HG02798 (cell line): Measurements from ENCODE around the gene PATE4.
A peak's percentile ranks its signal among the peaks of the same experiment; 100 is the strongest.
"Not testable (repeated sequence)": the region's sequence is repeated elsewhere in the genome, so short reads cannot be mapped to it uniquely, and the experiment has no call there.

ENCODE experiments used
- ATAC-seq: cut with Tn5 transposase; IDR thresholded peaks from one replicate; pipeline ENCODE4 v1.9.1; 2021; ENCODE audit warnings: mild to moderate bottlenecking; ENCODE audit not compliant: unreplicated experiment, poor library complexity

The PATE4 gene

DNA sequence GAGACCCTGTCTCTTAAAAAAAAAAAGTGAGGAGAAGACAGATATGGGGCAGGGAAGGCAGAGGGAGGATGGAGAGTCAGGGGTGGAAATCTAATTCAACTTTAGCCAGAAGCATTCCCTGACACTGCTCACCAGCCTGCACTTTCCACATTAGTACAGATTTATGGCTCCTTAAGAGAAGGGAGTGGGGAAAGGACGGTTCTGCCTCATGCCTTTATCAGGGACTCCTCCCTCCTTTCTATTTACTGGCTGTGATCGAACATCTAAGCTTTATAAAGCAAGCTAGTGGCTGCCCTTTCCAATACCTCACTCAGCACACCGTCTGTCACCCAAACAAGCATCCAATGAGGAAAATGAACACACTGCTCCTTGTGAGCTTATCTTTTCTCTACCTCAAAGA is at the start of gene PATE4:
Gene PATE4, plus strand, starts transcription at position 301 of the 400 bp plus-strand sequence. Its CDS starts 44 bp downstream, at position 345.
- ATAC-seq = no peak

- ATAC-seq = no peak
Measured at GRCh38 chr11:125784678-125785077, 48.4 kb upstream of the PATE4 start.

GRCh38 chr11:125787827-125788226 is 45.3 kb upstream of the PATE4 start, which contains the start of gene PATE3:
PATE3 (plus strand) TSS chr11:125788127; CDS start chr11:125788152, 25 bp downstream.
- ATAC-seq = no peak

DNA sequence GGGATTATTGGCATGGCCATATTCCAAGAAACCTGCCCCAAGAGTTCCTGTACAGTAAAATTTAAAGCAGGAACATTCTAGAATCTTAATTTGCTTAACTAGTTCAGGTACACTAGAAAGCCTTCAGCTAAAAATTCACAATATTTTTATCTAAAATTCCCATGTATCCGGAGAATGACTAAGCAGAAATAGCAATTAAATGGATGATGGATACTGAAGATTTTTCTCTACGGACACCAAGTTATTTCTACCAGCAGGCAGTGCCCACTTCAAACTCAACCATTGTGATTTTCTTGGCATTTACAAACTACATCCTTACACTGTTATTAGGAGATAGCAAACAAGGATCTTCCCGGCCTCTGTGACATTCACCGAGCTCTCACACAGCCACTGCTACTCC is 42.3 kb upstream of the PATE4 start:
- ATAC-seq = no peak

GRCh38 chr11:125797641-125798040 is 35.5 kb upstream of the PATE4 start:
- no peak for ATAC-seq

GRCh38 chr11:125799808-125800207 is 33.3 kb upstream of the PATE4 start:
- ATAC-seq = no peak

DNA sequence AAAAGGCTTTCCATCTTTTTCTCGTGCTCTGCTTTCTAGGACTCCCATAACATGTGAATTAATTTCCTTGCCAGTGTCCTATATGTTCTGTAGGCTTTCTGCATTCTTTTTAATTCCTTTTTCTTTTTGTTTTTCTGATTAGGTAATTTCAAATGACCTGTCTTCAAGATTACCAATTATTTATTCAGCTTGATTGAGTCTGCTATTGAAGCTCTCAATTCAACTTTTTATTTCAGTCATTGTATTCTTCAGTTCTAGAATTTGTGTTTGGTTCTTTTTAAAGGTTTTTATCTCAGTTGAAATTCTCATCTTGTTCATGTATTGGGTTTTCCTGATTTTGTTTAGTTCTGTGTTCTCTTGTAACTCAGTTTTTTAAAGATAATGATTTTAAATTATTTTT is 30.7 kb upstream of the PATE4 start:
- ATAC-seq = no peak

- no peak for ATAC-seq
Measured at GRCh38 chr11:125807909-125808308, 25.2 kb upstream of the PATE4 start.

GRCh38 chr11:125835748-125836147 is 2.6 kb downstream of the PATE4 start:
- ATAC-seq = no peak

- ATAC-seq = no peak
Measured at GRCh38 chr11:125842321-125842948, 9.3 kb downstream of the PATE4 start.

DNA sequence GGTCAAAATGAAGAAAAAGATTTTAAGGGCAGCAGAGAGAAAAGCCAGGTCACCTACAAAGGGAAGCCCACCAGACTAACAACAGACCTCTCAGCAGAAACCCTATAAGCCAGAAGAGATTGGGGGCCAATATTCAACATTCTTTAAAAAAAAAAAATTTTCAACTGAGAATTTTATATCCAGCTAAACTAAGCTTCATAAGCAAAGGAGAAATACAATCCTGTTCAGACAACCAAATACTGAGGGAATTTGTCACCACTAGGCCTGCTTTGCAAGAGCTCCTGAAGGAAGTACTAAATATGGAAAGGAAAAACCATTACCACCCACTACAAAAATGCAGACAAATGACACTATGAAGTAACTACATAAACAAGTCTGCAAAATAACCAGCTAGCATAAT is 13.1 kb downstream of the PATE4 start:
- ATAC-seq = no peak

GRCh38 chr11:125857670-125858069 is 24.6 kb downstream of the PATE4 start:
- not testable (repeated sequence) for ATAC-seq

DNA sequence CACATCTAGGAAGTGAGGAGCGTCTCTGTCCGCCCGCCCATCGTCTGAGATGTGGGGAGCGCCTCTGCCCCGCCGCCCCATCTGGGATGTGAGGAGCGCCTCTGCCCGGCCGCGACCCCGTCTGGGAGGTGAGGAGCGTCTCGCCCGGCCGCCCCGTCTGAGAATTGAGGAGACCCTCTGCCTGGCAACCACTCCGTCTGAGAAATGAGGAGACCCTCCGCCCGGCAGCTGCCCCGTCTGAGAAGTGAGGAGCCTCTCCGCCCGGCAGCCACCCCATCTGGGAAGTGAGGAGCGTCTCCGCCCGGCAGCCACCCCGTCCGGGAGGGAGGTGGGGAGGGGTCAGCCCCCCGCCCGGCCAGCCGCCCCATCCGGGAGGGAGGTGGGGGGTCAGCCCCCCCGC is 29.7 kb downstream of the PATE4 start:
- not testable (repeated sequence) for ATAC-seq

DNA sequence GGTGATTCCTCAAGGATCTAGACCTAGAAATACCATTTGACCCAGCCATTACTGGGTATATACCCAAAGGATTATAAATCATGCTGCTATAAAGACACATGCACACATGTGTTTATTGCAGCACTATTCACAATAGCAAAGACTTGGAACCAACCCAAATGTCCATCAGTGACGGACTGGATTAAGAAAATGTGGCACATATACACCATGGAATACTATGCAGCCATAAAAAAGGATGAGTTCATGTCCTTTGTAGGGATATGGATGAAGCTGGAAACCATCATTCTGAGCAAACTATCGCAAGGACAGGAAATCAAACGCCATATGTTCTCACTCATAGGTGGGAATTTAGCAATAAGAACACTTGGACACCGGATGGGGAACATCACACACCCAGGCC is 32.2 kb downstream of the PATE4 start:
- ATAC-seq = not testable (repeated sequence)

DNA sequence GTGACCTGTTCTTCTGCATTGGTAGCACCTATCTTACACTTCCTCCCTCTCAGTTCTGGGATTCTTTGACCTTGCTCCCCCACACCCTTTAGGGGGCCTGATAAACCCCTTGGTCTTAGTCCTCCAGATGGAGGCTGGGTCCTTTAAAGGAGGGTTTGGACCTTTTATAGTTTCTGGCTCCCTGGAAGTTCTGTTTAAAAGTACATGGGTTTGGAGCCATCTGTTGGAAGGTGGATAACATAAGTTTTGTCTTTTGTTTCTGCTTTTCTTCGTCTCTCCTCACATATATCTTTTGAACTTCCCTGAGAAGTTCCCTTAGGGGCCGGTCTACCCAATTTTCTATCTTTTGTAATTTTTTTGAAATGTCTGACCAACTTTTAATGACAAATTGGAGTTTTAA is 36.4 kb downstream of the PATE4 start:
- ATAC-seq = no peak

DNA sequence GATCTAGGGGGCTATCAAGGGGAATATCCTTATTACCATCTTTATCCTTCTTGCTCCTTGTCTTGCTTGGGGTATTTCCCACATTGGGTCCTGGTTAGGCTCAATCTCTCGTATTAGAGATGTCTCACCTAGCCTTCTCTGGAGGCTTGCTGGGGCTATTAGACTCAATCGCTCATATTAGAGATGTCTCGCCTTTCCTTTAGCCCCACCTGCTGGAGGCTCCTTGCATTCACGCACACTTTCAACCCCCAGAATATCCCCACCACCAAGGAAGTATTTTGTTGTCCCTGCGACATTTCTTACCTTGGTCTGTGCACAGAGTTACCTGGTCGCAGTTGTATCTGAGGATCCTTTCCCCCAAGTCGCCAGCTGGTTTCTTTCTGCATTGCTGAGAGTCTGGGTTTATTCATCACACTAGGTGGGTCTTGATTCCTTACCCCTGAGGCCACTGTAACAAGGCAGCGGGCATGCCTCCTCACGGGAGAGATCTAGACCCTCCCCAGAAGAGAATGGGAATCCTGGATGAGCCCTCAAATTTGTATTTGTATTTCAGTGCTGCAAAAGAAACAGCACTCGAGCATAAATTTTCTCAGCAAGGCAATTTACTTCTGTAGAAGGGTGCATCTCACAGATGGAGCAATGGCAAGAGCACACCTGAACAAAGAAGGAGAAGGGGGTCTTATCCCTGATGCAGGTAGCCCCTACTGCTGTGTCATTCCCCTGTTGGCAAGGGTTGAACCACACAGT is 38.4 kb downstream of the PATE4 start:
- ATAC-seq = no peak

DNA sequence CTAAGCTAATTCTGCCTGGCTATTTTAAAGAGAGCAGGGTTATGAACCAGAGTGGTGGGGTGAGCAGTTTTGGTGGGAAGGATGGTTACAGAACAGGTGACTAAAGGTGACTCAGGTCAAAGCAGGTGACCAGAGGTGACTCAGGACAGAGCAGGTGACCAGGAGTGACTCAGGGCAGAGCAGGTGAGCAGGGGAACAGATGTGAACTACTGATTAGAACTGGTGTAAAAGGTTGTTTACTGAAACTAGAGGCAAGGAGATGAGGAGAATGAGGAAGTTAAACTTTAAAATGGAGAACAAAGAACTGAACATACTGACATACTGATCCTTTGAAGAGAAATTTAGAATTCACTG is 39.0 kb downstream of the PATE4 start:
- no peak for ATAC-seq

GRCh38 chr11:125873881-125874555 is 40.9 kb downstream of the PATE4 start:
- ATAC-seq = no peak

DNA sequence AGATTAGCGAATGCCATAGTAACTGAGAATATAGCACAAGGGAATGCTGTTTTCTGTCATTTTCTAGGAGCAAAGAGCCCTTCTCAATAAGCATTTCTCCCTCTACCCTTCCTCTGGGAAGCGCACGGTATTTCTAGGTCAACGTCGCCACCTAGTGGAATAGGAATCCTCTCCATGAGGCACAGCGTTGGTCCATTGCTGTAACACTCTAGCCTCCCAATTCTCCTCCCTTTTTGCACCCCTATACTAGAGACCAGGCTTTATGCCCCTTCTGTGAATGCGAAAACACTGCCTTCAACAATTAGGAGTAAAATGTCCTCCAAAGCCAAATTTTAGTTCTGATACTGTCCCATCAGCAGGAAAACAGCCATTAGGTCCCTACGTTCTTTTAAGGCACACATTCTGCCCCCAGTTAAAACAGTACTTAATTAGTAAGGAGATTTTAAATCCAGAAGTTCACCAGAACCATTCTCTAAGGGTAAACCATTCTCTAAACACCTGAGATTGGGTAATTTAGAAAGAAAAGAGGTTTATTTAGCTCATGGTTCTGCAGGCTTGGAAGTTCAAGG is 41.5 kb downstream of the PATE4 start:
- peak; percentile 85 for ATAC-seq

DNA sequence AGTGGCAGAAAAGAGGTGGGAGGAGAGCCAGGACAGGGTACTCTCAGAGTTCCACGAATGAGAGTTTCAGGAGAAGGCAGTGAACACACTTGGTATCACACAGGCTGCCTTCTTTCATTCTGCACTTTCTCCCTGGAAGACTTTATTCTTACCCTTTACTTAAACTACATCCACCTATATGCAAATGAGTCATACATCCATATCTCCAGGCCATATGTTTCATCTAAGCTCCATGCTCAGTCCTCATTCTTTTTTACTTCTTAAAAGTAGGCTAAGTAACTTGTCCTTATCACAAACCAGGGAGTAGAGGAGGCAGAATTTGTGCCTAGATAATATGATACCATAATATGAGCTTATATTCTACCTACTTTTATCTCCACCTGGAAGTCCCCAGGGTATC is 48.2 kb downstream of the PATE4 start:
- ATAC-seq = no peak

GRCh38 chr11:125883375-125883774 is 50.3 kb downstream of the PATE4 start:
- no peak for ATAC-seq
